NCI-H2107 treated with DMSO at 0.1 percent for 48 hours (cell line): Measurements from ENCODE around the gene SSNA1.
"Not testable (repeated sequence)": the region's sequence is repeated elsewhere in the genome, so short reads cannot be mapped to it uniquely, and the experiment has no call there.

Experiments used
- DNase-seq: peaks from one replicate; lab custom pipeline; 2025; ENCODE audit not compliant: unreplicated experiment; lab: John Stamatoyannopoulos, UW

Gene SSNA1

DNA sequence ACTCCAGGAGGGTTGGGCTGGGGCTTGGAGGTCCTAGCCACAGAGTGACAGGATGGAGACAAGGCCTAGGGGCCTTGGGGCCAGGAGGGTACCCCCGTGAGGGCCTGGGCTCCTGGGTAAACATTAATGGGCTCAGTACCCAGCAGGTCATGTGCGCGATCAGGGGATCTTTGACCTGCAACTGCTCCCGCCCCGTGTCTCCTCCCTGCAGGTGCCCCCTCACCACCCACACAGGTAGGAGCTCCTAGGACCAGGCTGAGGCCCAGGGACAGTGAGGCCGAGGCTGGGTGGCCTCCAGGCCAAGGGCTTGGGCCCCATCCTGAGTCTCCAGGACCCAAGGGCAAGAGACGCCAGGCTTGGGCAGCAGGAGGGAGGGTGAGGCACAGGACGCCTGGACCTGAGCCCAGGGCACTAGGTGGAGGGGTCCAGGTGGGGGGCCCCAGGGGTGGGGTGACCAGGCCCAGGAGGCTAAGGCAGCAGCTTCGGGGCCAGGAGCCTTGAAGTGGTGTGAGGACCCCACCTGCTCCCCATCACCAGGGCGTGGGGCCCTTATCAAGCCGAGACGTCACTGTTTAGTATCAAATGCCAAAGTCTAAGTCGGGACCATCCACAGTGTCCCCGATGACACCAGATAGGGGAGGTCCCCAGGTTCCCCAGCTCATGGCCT, 42.4 kb downstream of the SSNA1 start, which contains the start of gene SLC34A3:
Gene SLC34A3, plus strand, starts transcription at position 197 of the 667 bp plus-strand sequence. CDS start 802 bp downstream, outside the sequence.
- DNase-seq, result no peak

DNA sequence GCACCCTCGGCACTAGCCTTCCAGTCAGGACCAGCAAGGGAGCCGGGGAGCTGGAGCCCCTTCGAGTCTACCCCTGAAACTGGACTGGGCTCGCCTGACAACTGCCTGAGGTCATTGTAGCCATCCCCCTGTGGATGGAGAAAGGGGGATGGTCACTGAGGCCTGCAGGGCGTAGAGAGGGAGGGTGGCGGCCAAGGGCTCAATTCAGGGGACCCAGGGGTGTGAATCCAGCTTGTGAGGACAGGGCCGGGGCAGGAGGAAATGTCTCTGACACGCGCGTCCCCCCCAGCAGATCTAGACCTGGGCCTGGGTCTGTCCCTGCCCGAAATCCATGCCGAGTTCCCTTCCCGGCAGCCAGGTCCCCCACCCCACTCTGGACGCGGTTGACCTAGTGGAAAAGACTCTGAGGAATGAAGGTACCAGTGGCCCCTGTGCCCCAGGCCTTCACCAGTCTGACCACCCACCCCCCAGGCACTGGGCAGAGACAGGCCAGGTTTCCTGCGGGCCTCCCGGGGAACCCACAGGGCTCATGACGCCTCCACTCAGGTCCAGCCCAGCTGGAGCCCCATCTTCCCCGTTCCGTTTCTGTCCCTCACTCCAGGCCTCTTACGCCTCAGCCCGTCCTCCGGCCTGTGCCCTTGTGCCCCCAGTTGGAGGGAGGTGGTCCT, 43.0 kb downstream of the SSNA1 start:
- no peak for DNase-seq

- DNase-seq, result no peak
These were observed 43.6 kb downstream of the SSNA1 start for GRCh38 chr9:137232101-137232500.

DNA sequence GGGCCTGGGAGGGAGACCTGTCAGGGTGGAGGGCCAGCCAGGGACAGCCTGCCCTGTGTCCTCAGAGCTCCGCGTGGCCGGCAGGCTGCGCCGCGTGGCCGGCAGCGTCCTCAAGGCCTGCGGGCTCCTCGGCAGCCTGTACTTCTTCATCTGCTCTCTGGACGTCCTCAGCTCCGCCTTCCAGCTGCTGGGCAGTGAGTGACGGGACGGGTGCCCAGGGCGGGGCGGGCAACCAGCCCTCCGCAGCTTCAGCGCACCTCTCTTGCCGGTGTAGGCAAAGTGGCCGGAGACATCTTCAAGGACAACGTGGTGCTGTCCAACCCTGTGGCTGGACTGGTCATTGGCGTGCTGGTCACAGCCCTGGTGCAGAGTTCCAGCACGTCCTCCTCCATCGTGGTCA, 44.0 kb downstream of the SSNA1 start:
- no peak for DNase-seq

- DNase-seq, result no peak
These were observed 44.9 kb downstream of the SSNA1 start for GRCh38 chr9:137233143-137233980.

- DNase-seq, result no peak
These were observed 45.7 kb downstream of the SSNA1 start for GRCh38 chr9:137234055-137234697.

GRCh38 chr9:137234758-137235423, 46.4 kb downstream of the SSNA1 start:
- DNase-seq, result no peak

- DNase-seq, result no peak
These were observed 47.2 kb downstream of the SSNA1 start for GRCh38 chr9:137235424-137236237.

DNA sequence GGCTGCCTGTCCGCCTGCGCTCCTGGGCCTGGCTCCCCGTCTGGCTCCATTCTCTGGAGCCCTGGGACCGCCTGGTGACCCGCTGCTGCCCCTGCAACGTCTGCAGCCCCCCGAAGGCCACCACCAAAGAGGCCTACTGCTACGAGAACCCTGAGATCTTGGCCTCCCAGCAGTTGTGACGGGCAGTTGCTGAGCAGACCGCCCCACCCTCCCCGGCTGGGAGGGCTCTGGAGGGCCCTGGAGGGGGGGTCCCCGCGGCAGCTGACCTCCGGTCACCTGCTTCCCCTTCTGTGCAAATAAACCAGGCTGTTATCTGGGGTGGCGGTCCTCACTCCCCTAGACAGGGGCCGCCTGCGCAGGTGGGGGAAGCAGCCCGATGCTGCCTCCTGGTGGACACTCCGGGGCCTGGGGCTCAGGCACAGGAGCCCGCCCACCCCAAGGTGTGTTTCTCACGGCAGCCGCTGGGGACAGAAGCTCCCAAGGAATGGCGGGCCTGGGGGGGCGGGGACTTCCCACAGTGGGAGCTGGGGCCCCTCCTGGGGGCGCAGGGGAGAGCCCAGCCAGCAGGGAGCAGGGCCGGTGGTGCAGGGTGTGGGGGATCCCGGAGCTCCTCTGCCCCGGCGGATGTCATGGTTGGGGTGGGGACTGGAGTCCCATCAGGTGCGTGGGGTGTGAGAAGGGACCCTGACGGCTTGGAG, 47.9 kb downstream of the SSNA1 start:
- peak; percentile 81 for DNase-seq

DNA sequence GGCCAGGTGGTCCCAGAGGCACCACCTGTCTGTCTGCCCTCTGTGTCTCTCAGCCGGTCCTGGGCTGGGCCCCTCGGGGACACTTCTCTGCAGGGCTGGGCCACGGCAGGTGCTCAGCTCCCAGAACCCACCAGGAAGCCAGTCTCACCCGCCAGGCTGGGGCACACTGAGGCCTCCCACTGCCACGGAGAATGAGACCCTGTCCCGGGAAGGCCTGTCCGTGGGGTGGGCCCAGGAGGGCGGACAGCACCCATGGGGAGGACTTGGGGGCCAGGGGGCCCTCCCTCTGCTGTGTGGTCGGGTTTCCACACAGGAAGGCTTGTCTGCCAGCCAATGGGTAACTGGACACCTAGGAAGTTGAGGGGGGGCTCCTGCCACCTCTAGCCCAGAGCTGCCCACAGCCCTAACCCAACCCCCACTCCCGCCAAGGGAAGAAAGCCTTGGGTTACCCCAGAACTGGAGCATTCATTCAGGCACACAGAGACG, 48.5 kb downstream of the SSNA1 start:
- DNase-seq, result peak; percentile 82

DNA sequence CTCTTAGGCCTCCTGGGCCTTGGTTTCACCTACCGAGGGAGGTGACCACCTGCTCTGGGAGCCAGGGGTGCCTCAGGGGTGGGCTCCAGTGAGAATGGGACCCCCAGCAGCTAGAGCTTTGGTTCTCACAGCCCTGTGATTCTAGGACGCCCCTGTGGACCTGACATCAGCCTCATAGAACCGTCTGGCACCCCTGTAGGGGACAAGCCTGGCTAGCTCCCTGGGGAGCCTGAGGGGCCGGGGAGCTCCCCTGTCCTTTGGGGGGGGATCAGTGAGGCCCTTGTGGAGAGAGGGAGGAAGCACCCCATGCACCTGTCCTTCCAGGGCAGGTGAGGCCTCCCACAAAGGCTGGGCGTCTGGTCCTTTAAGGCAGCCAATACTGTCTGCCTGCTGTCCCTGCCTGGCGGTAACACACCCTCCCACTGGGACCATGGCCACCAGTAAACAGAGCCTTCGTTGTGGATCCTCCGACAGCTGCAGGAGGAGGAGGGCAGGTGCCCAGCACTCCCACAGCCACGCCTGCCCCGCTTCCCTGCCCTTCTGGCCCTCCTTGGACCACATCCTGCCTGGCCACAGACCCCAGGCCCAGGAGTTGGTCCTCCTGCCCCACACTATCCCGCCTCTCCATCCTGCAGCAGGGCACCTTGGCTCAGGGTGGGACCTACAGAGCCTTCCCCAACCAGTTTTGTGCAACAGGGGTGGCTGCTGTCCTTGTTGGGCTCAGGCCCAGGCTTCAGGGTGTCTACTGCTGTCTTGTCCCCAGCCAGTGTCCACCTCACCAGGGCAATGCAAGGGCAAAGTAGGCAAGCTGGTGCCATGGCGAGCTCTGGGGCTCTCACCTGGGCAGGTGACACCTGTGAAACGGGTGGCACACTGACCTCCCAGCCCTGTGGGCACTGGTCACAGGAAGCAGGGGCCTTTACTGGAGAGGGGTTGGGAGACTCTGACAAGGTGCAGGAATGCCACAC, 49.6 kb downstream of the SSNA1 start:
- DNase-seq, result peak; percentile 95

GRCh38 chr9:137239541-137240200, 51.2 kb downstream of the SSNA1 start:
- not testable (repeated sequence) for DNase-seq
